AG08395 (cell line): Measurements from ENCODE around the gene DHRS13.
"Not testable (repeated sequence)": the region's sequence is repeated elsewhere in the genome, so short reads cannot be mapped to it uniquely, and the experiment has no call there.

Source experiments
- DNase-seq: peaks from one replicate; pipeline ENCODE4 v3.0.0; 2012; ENCODE audit warnings: mixed read lengths, low spot score

The DHRS13 gene

DNA sequence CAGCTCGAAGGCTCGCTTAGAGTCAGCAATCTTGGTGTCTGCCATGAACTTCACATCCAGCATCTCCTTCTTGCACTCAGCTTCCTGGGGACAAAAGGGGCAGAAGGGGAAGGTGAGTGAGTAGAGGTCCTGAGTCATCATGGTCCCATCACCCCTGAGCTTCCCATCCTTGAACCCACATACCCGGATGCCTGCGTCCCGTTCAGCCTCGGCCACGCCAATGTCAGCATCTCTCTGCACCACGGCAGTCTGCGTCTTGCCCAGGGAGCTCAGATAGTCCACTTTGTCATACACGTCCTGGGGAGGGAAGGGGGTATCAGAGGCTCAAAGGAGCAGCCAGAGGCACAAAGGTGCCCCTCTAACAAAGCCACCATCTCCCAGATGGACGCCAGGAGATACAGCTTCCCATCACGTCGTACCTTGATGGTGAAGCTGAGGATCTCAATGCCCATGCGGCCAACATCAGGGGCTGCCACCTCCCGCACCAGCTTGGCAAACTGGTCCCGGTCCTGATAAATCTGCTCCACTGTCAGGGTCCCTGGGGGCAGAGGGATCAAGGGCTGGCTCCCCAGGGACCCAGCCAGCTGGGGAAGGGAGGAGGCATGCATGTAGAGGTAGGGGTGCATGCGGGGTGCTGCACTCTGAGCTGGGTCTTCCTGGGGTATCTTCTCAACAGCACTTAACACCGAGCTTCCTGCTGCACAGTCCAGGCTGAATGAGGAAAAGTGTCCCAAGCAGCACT, 20.6 kb downstream of the DHRS13 start:
- DNase-seq, result no peak

DNA sequence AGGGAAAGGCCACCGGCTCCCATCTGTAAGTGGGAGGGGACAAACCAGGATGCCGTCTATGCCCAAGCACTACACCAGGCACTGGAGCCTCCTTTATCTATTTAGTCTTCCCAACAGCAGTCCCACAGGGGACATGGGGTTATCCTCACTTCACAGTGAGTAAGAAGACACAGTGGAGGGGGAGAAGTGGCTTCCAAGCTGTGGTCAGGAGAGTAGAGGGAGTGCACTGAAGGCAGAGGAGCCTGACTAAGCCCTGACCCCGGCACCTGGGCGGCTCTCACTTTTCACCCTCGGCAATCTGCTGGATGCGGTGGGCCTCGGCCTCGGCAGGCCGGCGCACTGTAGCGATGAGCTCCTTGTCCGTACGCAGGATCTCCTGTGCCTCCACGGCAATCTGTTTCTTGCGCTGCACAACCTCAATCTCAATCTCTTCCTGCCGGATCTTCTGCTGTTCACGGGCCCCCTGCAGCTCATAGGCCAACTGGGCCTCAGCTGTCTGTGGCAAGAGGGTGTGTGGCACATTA, 21.3 kb downstream of the DHRS13 start:
- no peak for DNase-seq

- no peak for DNase-seq
Measured at GRCh38 chr17:28880572-28880945, 22.3 kb downstream of the DHRS13 start.

DNA sequence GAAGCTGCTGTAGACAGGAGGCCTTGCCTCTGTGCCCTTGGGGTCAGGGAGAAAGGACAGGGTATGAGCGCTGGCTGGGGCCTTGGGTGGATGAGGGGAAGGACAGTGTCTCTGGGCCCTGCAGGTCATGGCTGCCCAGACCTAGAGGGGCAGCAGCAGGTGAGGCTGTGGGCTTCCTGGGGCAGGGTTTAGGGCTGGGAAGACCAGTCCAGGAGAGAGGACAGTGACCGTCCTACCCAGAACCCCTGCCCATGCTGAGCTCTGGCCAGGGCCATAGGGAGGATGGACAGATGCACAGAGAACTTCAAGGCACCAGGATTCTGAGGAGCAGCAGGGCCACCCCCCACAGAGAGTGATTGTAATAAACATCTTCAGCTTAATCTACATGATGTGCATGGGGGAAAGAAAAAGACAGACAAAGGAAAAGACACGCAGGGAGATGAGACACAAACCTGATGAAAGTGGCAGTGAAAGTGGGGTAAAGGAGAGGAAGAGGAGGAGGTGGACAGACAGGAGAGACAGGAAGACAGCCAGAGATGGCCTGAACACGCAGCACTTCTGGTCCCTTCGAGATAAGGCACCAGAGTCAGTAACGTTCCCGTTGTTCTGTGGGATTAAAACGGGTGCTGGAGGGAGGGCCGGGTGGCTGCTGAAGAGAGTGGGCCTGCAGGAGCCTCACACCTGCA, 22.9 kb downstream of the DHRS13 start:
- DNase-seq, result no peak

GRCh38 chr17:28878981-28879380, 23.9 kb downstream of the DHRS13 start:
- DNase-seq, result peak; percentile 60

DNA sequence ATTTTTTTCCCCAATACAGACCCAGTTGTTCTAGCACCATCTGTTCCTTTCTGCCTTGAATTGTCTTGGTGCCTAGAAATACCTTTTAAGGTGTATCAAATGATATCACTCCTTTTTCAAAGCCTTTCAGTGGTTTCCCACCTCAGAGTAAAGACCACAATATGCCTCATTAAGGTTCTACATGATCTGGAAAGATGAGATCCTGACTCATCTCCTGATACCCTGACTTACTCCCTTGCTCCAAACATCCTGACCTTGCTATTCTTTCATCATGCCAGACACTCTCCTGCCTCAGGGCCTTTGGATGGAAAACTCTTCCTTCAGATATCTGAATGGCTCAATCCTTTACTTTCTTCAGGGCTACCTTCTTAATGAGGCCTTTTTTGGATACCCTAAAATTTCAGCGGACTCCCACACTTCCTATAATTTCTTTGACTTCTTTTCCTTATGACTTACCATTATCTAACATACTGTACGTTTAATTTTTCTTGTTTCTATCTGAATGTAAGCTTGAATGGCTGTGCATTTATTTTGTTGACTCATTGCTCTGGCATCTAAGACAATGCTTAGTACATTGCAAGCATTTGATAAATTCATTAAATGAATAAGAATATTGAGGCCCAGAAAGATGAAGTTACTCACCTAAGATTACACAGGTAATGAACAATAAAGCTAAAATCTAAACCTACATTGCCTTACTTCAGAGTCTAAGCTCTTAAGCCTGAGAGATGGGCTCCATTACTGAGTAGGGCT, 24.5 kb downstream of the DHRS13 start:
- DNase-seq, result no peak

DNA sequence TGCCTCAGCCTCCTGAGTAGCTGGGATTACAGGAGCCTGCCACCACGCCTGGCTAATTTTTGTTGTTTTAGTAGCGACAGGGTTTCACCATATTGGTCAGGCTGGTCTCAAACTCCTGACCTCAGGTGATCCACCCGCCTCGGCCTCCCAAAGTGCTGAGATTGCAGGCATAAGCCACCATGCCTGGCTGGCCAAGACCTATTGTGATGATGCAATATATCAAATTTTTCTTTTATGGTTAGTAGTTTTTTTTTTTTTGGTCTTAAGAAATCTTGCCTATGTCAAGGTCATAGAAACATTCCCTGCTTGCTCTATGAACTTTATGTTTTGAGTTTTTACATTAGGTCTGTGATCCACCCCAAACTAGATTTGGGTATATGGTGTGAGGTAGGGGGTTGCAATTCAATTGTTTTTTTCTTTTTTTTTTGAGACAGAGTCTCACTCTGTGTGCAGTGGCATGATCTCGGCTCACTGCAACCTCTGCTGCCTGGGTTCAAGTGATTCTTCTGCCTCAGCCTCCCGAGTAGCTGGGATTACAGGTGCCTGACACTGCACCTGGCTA, 25.6 kb downstream of the DHRS13 start:
- DNase-seq, result not testable (repeated sequence)

DNA sequence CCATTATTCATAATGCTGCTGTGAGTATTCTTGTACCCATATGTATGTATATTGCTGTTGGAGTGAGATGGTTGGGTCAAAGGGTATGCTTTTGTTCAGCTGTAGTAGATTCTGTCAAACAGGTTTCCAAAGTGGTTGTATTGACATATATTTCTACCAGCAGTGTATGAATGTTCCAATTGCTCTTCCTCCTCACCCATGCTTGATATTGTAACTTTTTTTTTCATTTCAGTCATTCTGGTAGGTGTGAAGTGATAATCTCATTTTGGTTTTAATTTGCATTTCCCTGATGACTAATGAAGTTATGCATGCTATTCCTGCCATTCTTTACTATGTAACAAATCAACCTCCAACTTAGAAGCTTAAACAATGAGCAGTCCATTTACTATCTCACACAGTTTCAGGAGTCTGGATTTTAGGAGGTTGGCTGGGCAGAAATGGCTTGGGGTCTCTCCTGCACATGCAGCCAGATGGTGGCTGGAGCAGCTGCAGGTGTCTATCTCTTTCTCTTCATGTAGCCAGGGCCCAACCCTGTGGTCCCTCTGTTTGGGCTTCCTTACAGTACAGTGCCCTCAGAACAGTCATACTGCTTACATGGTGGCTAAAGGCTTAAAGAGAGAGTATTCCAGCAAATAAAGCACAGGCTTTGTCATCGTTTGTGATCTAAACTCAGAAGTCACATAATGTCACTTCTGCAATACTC, 26.9 kb downstream of the DHRS13 start:
- DNase-seq, result no peak

- no peak for DNase-seq
Measured at GRCh38 chr17:28874750-28875149, 28.1 kb downstream of the DHRS13 start.

- no peak for DNase-seq
Measured at GRCh38 chr17:28873839-28874238, 29.0 kb downstream of the DHRS13 start.

DNA sequence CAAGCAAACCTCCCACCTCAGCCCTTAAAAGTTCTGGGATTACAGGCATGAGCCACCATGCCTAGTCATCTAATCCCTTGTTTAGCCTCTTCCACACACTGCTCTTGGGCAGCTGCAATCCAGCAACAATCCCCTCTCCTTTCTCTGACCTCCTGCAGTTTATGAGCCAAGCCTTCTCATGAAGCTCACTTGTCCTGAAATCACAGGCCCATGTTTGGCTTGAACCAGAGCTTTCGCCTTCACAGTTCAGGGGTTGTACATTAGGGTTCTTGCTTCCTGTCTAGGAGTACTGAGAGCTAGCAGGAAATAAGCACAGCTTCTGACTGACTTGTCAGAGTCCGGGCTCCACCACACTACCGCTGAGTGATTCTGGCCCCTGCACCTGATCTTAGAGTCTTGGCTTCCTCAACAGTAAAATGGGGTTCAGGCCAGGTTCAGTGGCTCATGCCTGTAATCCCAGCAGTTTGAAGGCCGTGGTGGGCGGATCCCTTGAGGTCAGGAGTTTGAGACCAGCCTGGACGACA, 31.8 kb downstream of the DHRS13 start:
- no peak for DNase-seq

DNA sequence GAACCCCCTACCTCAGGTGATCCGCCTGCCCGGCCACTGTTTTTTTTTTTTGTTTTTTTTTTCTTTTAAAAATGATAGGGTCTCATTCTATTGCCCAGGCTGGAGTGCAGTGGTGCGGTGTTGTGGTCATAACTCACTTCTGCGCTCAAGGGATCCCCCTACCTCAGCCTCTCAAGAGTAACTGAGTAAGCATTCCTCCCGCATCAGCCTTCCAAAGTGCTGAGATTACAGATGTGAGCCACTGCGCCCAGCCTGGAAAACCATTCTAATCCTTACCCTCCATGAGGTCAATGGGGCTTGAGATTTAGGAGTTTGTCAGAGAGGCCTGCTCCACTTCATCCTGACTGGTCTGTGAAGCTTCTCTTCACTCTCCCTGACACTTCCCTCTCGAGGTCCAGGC, 35.6 kb downstream of the DHRS13 start:
- DNase-seq, result no peak

DNA sequence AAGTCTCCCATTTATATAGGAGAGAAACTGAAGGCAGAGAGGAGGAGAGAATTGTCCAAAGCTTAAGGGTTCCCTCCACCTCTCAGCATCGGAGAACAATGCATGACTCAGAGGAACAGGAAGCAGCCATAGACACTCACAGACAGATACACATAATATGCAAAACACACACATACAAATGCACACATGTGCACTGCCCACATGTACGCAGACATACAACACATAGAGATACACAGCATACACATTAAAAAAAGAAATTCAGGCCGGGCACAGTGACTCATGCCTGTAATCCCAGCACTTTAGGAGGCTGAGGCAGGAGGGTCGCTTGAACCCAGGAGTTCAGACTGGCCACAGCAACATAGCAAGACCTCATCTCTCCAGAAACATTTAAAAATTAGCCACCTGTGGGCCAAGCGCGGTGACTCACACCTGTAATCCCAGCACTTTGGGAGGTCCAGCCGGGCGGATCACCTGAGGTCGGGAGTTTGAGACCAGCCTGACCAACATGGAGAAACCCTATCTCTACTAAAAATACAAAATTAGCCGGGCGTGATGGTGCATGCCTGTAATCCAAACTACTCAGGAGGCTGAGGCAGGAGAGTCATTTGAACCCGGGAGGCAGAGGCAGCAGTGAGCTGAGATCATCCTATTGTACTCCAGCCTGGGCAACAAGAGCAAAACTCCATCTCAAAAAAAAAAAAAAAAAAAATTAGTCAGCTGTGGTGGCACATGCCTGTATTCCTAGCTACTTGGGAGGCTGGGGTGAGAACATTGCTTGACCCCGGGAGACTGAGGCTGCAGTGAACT, 36.7 kb downstream of the DHRS13 start:
- DNase-seq, result no peak

DNA sequence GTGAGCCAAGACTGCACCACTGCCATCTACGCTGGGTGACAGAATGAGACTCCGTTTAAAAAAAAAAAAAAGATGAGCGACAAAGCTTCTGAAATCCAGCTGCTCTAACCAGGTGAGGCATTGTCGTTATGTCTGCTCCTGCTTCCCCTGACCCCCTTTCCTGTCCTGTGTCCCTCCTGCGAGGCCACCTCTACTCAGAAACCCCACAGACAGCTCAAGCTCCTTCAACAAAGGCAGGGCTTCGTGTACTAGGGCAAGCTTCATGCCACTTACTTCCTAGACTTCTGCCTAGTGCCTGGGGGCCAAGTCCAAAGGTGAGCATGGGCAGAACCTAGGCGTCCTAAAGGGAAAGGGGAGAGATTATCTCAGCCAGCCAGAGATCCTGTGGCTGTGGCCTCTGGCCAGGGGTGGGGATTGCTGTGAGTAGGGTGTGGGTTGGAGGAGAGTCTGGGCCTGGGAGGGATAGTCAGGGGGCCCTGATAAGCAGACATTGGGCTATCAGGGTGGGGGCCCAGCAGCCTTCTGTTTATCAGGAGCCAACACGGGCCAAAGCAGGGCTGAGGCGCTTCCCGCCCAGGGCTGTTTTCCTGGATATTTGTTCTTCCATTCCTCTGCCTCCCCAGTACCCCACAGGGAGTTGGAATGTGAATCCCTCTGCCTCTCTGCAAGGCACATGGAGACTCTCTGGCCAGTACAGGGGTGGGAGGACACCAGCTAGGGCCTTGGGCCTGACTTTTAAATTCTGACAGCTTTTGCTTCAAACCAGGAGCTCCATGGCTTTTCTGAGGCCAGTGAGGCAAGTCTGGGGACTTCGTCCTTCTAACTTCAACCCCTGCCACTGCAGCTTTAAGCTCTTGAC, 37.7 kb downstream of the DHRS13 start:
- DNase-seq, result no peak

- DNase-seq, result no peak
Measured at GRCh38 chr17:28863953-28864352, 38.9 kb downstream of the DHRS13 start.

- DNase-seq, result no peak
Measured at GRCh38 chr17:28862561-28862960, 40.3 kb downstream of the DHRS13 start.

DNA sequence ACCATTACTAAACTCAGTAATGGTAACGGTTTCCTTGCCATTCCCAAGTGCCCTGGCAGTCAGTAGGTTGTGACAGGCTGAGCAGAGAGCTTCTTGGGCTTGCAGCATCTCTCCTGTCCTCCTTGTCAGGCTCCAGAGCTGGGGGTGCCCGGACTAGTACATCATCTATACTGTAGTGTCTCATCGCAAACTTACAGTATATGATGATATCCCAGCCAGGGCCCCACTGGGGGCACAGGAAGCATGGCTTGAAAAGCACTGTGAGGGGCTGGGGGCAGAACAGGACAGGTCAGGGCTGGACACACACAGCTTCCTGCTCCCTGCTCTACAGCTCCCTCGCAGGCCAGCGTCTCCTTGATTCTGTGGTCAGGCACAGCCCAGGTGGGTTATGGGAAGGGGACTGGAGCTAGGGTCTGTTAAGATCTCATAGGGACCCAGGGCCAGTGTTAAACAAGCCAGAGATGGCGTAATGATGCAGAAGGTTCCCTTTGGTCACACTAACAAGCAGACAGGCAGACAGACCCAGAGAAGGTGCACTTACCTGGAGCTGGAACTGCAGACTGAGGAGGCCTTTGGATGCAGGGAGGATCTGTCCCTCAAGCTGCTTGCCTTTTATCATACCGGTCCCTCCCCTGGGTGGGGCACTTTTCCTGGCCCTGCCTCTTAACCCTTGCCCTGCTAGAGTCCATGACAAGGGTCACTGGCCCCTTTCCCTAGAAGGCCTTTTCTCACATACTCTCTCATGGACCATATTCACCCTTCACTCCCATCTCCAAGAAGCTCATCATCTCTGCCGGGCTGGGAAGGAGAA, 41.3 kb downstream of the DHRS13 start:
- DNase-seq, result no peak

DNA sequence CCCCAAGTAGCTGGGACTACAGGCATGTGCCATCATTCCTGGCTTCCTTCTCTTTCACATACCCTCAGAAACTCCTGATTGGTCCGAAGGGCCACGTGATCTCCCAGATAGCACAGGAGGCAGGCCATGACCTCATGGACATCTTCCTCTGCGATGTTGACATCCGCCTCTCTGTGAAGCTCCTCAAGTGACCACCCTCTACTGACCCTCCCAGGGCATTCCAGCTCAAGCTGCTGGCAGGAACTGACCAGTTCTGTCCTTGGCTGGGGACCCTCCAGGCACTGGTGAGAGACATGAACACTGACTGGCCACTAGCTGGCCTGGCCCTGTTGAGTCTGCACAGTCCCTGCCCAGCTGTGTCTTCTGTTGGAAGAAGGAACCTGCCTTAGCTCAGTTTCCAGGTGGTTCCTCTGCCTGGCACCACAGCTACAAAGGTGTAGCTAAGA, 42.5 kb downstream of the DHRS13 start:
- DNase-seq, result no peak

GRCh38 chr17:28858801-28859355, 44.0 kb downstream of the DHRS13 start:
- DNase-seq, result no peak
